Heart left ventricle (tissue), 16 donors: ENCODE measurements around the gene MAST1. TPM values are rescaled to one million over a fixed set of nuclear protein-coding genes. Genes with fewer than 3 reads are reported as not detected.

Experiments
- ATAC-seq, 4 donors: fragments of 200-7000 bp; cut with Tn5 transposase; one replicate each; pipeline ENCODE4 v1.9.1; 2020 to 2022; ENCODE audit warnings: moderate library complexity in 4 of 4, mild to moderate bottlenecking in 3 of 4, moderate number of reproducible peaks in 1 of 4
- DNase-seq, 5 donors: peaks; one replicate each; pipeline ENCODE4 v3.0.0-alpha.2; 2020
- H3K27ac ChIP-seq, 12 donors: fragments of 200-600 bp; sonication (generic) in 4 of 12; one replicate each; pipeline versions ENCODE4 v1.5.0 to v1.8.0; 2016 to 2022; ENCODE audit warnings: mild to moderate bottlenecking in 2 of 12
- H3K27me3 ChIP-seq, 9 donors: fragments of 200-600 bp; sonication (generic) in 2 of 9; one replicate each; pipeline versions ENCODE4 v1.5.1 to v1.8.0; 2016 to 2022; ENCODE audit warnings: mild to moderate bottlenecking in 3 of 9
- H3K36me3 ChIP-seq, 9 donors: fragments of 200-600 bp; sonication (generic) in 2 of 9; one replicate each; pipeline versions ENCODE4 v1.5.0 to v1.8.0; 2018 to 2022; ENCODE audit warnings: mild to moderate bottlenecking in 2 of 9
- H3K4me1 ChIP-seq, 12 donors: fragments of 200-600 bp; sonication (generic) in 4 of 12; one replicate each; pipeline versions ENCODE4 v1.5.0 to v1.8.0; 2016 to 2022; ENCODE audit warnings: mild to moderate bottlenecking in 3 of 12
- H3K4me3 ChIP-seq, 12 donors: fragments of 200-600 bp; sonication (generic) in 4 of 12; one replicate each; pipeline versions ENCODE4 v1.5.0 to v1.8.0; 2017 to 2022; ENCODE audit warnings: mild to moderate bottlenecking in 9 of 12, moderate library complexity in 4 of 12
- H3K9me3 ChIP-seq, 12 donors: fragments of 200-600 bp; sonication (generic) in 4 of 12; one replicate each; pipeline versions ENCODE4 v1.5.0 to v1.8.0; 2016 to 2022; ENCODE audit warnings: mild to moderate bottlenecking in 1 of 12
- CTCF ChIP-seq, 12 donors: fragments of 200-600 bp; sonication (generic) in 4 of 12; IDR thresholded peaks; one replicate each; pipeline versions ENCODE4 v1.5.0 to v1.8.0; 2018 to 2022; ENCODE audit warnings: antibody characterized with exemption in 12 of 12, mild to moderate bottlenecking in 5 of 12
- POLR2A ChIP-seq, 2 donors: fragments of 450-650 bp; IDR thresholded peaks; one replicate each; pipeline ENCODE4 v1.6.1; 2017; ENCODE audit warnings: antibody characterized with exemption in 2 of 2, mild to moderate bottlenecking in 2 of 2, moderate library complexity in 2 of 2
- WGBS, 4 donors: extraction: QIAGEN DNeasy Blood & Tissue Kit in 2 of 4; methylation state at CpG; one replicate each; pipeline versions ENCODE4 v1.1.5 to v1.1.7; 2013 to 2018; 5-methylcytosine and 5-hydroxymethylcytosine counted together
- intact Hi-C, 10 donors: fragments of 100-400 bp; cut with DNase I; formaldehyde crosslinking; loops; one replicate each; pipeline versions ENCODE4 v1.11.1 to v1.14.2; 2022
- polyA plus RNA-seq, 2 donors: library from polyadenylated mRNA; stranded (reverse); fragments of 200-250 nt; gene quantifications; one replicate each; pipeline ENCODE4 v1.2.3, GENCODE V29; 2013
- total RNA-seq, 9 donors: library from RNA; depleted of rRNA in 2 of 9; stranded (reverse); fragments of >200 nt in 2 of 9; fragmentation: NEBNext Ultra II Directional in 3 of 9; extraction: Animal tissue kit (Norgen Biotek cat#: 25700) in 3 of 9; gene quantifications; one replicate each; pipeline versions ENCODE4 v1.1.0 to v1.2.4, GENCODE V29; 2016 to 2023
- donor health status: ischemic (EF 13 %, LVEDD 7.1; RV severe dilation, severe dysfunction).
- donor health status: healthy with polysubstance abuse.
- donor health status: DM: no; HTN: yes; CAD: no.
- donor health status: DM: no; HTN: no; CAD: no.
- donor health status: ischemic (EF 25% LVEDD 6.9; RV normal size, moderate dysfunction).
- donor health status: ischemic (EF 25% LVEDD 5.7; RV mildly dilated, moderate dysfunction).
- donor health status: healthy.
- donor health status: DM: yes; HTN: yes; CAD: no.
- donor health status: ischemic (EF 35%, LVEDD 5.7; RV mildly dilated, moderate dysfunction).
- donor health status: nonischemic (EF 11% LVEDD 7.7; RV severe dilation, severe dysfunction).
- donor health status: DM: yes; HTN: yes; CAD: no.
- donor health status: PGD.
- donor health status: ischemic (EF 29% LVEDD 5.4; RV normal size, mild dysfunction).
- donor health status: nonischemic (EF 23%, LVEDD 6.1; RV moderate dilation, normal function).

MAST1 gene
- total and polyA plus RNA-seq, 11 donors = 0.15 to 1.7 (median 0.31) TPM; not detected in 3

- TF ChIP-seq CTCF (IDR thresholded peaks at IDR 0.05) = no peak
- TF ChIP-seq POLR2A (IDR thresholded peaks at IDR 0.05) = peak in 1 of 2 donors; percentile 79
- DNase-seq = peak; percentile 95 to 98 (median 96)
- 0 to 2% (median 0%) methylated on average over 22 to 38 of the region's 38 CpGs for WGBS, 4 donors
- Histone ChIP-seq H3K4me3 (peak within 1 kb of the TSS; percentile 43 to 89 (median 72)), H3K27me3 (peaks cover 10 to 34% (median 23%) of the 10 kb centered on the region in 9 donors), H3K36me3 (peaks cover 0 to 25% (median 18%) of the 10 kb centered on the region in 9 donors), H3K4me1 (peaks cover 0 to 56% (median 18%) of the 10 kb centered on the region in 12 donors), H3K27ac (peak within 1 kb of the TSS; percentile 72 to 93 (median 85)), H3K9me3 (peaks cover 0 to 9% (median 0%) of the 10 kb centered on the region in 12 donors)
- peak; percentile 93 to 97 (median 94) for ATAC-seq
- intact Hi-C loops = loop anchor here in 5 of 10 donors (10.0 kb wide), 3 partner anchors 54 to 214 kb away; partner anchors contain the start of genes DAND5 (in 4 of the 5), CALR (in 1 of the 5) and FARSA (in 1 of the 5)
These were observed 43.0 kb downstream of the MAST1 start, which contains the start of gene DNASE2 for GRCh38 chr19:12881172-12881808. Gene DNASE2 (minus strand): TSS chr19:12881449. CDS start chr19:12881375, 74 bp downstream.

- no peak overlapping the region for H3K4me3 ChIP-seq
- intact Hi-C loops = loop anchor here in 5 of 10 donors (10.0 kb wide), 3 partner anchors 52 to 212 kb away; partner anchors contain the start of genes DAND5 (in 4 of the 5), CALR (in 1 of the 5) and FARSA (in 1 of the 5)
- H3K9me3 ChIP-seq = peaks cover 0 to 9% (median 0%) of the 10 kb centered on the region in 12 donors
- WGBS, 4 donors = 83 to 88% (median 88%) methylated on average over 3 of the region's 3 CpGs
- DNase-seq = no peak
- ATAC-seq = no peak
- peaks cover 0 to 14% (median 11%) of the 10 kb centered on the region in 9 donors for H3K36me3 ChIP-seq
- TF ChIP-seq CTCF (IDR thresholded peaks at IDR 0.05) (no peak), POLR2A (IDR thresholded peaks at IDR 0.05) (no peak)
- H3K27ac ChIP-seq = peak overlapping the region in 1 of 12 donors; percentile 88
- peaks cover 11 to 43% (median 23%) of the 10 kb centered on the region in 9 donors for H3K27me3 ChIP-seq
- H3K4me1 ChIP-seq = peaks cover 0 to 56% (median 18%) of the 10 kb centered on the region in 12 donors
These were observed 44.3 kb downstream of the MAST1 start for GRCh38 chr19:12882589-12882988.

- Histone ChIP-seq H3K4me3 (no peak overlapping the region), H3K36me3 (no peaks in the 10 kb centered on the region), H3K4me1 (peaks cover 0 to 56% (median 18%) of the 10 kb centered on the region in 12 donors), H3K9me3 (peaks cover 0 to 9% (median 0%) of the 10 kb centered on the region in 12 donors), H3K27me3 (peaks cover 11 to 43% (median 23%) of the 10 kb centered on the region in 9 donors), H3K27ac (peak overlapping the region in 1 of 12 donors; percentile 88)
- WGBS, 4 donors = 73 to 96% (median 85%) methylated on average over 3 of the region's 3 CpGs
- ATAC-seq = no peak
- TF ChIP-seq POLR2A (IDR thresholded peaks at IDR 0.05) (no peak), CTCF (IDR thresholded peaks at IDR 0.05) (no peak)
- intact Hi-C loops = loop anchor here in 5 of 10 donors (10.0 kb wide), 3 partner anchors 51 to 211 kb away; partner anchors contain the start of genes DAND5 (in 4 of the 5), CALR (in 1 of the 5) and FARSA (in 1 of the 5)
- DNase-seq = no peak
These were observed 45.9 kb downstream of the MAST1 start for GRCh38 chr19:12884202-12884601.

GRCh38 chr19:12884627-12884925 is 46.3 kb downstream of the MAST1 start:
- 65 to 85% (median 74%) methylated on average over 12 of the region's 12 CpGs for WGBS, 4 donors
- Histone ChIP-seq H3K36me3 (no peaks in the 10 kb centered on the region), H3K4me1 (peaks cover 0 to 56% (median 18%) of the 10 kb centered on the region in 12 donors), H3K9me3 (peaks cover 0 to 9% (median 0%) of the 10 kb centered on the region in 12 donors), H3K4me3 (peak overlapping the region in 2 of 12 donors; percentile 1 to 61), H3K27ac (peak overlapping the region in 1 of 12 donors; percentile 37), H3K27me3 (peaks cover 11 to 43% (median 23%) of the 10 kb centered on the region in 9 donors)
- intact Hi-C loops = loop anchor here in 5 of 10 donors (10.0 kb wide), 3 partner anchors 50 to 210 kb away; partner anchors contain the start of genes DAND5 (in 4 of the 5), CALR (in 1 of the 5) and FARSA (in 1 of the 5)
- TF ChIP-seq CTCF (IDR thresholded peaks at IDR 0.05) (no peak), POLR2A (IDR thresholded peaks at IDR 0.05) (no peak)
- no peak for ATAC-seq
- no peak for DNase-seq
